ENCODE results near the gene SPDYC.

SPDYC gene

DNA sequence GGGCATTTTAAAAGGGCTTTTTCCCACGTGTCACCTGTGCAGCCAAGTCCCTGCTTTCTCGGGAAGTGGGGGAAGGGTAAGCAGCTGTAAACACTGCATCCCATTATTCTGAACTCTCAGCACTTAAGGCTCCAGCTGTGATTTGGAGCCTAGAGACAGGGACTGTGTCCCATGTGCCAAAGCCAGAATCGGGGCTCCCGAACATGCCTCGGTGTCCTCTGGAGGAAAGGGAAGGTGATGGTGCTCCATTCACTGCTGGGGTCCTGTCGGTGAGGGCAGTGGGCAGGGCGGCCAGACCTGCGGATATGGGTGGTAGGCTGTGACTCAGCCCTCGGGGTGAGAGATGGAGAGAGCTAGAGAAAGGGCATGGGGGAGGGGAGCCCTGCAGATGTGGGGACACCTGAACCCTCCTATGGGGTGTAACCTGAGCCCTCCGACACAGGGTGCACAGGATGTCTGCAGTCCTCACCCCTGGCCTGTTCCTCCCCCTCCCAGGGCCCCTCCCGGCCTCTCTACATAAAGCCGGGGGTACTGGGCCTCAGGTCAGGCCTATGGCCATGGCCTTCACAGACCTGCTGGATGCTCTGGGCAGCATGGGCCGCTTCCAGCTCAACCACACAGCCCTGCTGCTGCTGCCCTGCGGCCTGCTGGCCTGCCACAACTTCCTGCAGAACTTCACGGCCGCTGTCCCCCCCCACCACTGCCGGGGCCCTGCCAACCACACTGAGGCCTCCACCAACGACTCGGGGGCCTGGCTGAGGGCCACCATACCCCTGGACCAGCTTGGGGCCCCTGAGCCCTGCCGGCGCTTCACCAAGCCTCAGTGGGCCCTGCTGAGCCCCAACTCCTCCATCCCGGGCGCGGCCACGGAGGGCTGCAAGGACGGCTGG, 43.5 kb downstream of the SPDYC start:
- TF ChIP-seq EZH2 (IDR thresholded peaks at IDR 0.05; ENCODE audit: borderline replicate concordance, low read depth, low read length, severe bottlenecking) (no peak), CTCF (IDR thresholded peaks at IDR 0.05; ENCODE audit: borderline replicate concordance, extremely low read depth, low read length, poor library complexity, severe bottlenecking) (no peak)
- peaks cover 26% of the 10 kb centered on the region for H3K36me3 ChIP-seq (ENCODE audit: insufficient read depth, low read length)
- ATAC-seq (ENCODE audit: insufficient read depth, low read depth) = no peak

DNA sequence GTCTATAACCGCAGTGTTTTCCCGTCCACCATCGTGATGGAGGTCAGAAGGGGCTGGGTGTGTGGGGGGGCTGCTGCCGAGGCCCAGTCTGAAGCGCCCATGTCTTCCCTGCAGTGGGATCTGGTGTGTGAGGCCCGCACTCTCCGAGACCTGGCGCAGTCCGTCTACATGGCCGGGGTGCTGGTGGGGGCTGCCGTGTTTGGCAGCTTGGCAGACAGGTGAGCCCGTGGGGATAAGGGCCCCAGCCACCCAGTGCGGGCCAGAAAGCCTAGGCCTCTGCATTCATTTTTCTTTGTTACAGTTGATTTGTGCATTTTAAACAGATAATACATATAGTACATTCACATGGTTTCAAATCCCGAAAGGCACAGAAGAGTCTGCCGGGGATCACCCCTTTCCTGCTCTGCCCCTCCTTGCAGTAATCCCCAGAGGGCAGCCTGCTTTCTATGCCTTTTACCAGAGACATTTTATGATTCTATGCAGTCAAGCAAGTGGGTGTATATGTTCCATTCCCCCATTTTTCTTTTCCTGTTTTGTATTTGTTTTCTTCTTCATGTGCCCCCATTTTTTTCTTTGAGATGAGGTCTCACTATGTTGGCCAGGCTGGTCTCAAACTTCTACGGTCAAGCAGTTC, 44.3 kb downstream of the SPDYC start:
- H3K4me2 ChIP-seq (ENCODE audit: insufficient read depth, low read length) = no peak overlapping the region
- no peak overlapping the region for H3K27ac ChIP-seq (ENCODE audit: low read length)
- H3K9me3 ChIP-seq (ENCODE audit: insufficient read depth, low read length, severe bottlenecking) = no peaks in the 10 kb centered on the region
- H3K9ac ChIP-seq (ENCODE audit: low read depth, low read length) = no peak overlapping the region
- DNase-seq = no peak
- no peaks in the 10 kb centered on the region for H3K27me3 ChIP-seq (ENCODE audit: insufficient read depth, low read length, poor library complexity)
- no peak overlapping the region for H3K4me3 ChIP-seq (ENCODE audit: low read depth in 1 of 2, low read length in 2 of 2)
- ATAC-seq (ENCODE audit: insufficient read depth, low read depth) = no peak
- H3K36me3 ChIP-seq (ENCODE audit: insufficient read depth, low read length) = peaks cover 19% of the 10 kb centered on the region
- no peak for TF ChIP-seq CTCF (IDR thresholded peaks at IDR 0.05; ENCODE audit: borderline replicate concordance, extremely low read depth, low read length, poor library complexity, severe bottlenecking)
- TF ChIP-seq EZH2 (IDR thresholded peaks at IDR 0.05; ENCODE audit: borderline replicate concordance, low read depth, low read length, severe bottlenecking) = no peak
- H3K4me1 ChIP-seq (ENCODE audit: insufficient read depth, low read length) = no peaks in the 10 kb centered on the region
- H3K79me2 ChIP-seq (ENCODE audit: insufficient read depth, low read length) = no peaks in the 10 kb centered on the region
- H4K20me1 ChIP-seq (ENCODE audit: insufficient read depth, low read length) = no peaks in the 10 kb centered on the region
- H2AFZ ChIP-seq (ENCODE audit: low read depth, low read length) = no peak overlapping the region

More for the DNA sequence above, 43.5 kb downstream of the SPDYC start:
- Histone ChIP-seq H4K20me1 (ENCODE audit: insufficient read depth, low read length) (no peaks in the 10 kb centered on the region), H3K9ac (ENCODE audit: low read depth, low read length) (no peak overlapping the region), H3K27me3 (ENCODE audit: insufficient read depth, low read length, poor library complexity) (no peaks in the 10 kb centered on the region), H3K4me3 (ENCODE audit: low read depth in 1 of 2, low read length in 2 of 2) (no peak overlapping the region), H3K4me1 (ENCODE audit: insufficient read depth, low read length) (no peaks in the 10 kb centered on the region), H3K9me3 (ENCODE audit: insufficient read depth, low read length, severe bottlenecking) (no peaks in the 10 kb centered on the region), H3K4me2 (ENCODE audit: insufficient read depth, low read length) (no peak overlapping the region), H3K27ac (ENCODE audit: low read length) (no peak overlapping the region; the same call in 1 of the 2 replicates), H2AFZ (ENCODE audit: low read depth, low read length) (no peak overlapping the region), H3K79me2 (ENCODE audit: insufficient read depth, low read length) (no peaks in the 10 kb centered on the region)
- DNase-seq = no peak

DNA sequence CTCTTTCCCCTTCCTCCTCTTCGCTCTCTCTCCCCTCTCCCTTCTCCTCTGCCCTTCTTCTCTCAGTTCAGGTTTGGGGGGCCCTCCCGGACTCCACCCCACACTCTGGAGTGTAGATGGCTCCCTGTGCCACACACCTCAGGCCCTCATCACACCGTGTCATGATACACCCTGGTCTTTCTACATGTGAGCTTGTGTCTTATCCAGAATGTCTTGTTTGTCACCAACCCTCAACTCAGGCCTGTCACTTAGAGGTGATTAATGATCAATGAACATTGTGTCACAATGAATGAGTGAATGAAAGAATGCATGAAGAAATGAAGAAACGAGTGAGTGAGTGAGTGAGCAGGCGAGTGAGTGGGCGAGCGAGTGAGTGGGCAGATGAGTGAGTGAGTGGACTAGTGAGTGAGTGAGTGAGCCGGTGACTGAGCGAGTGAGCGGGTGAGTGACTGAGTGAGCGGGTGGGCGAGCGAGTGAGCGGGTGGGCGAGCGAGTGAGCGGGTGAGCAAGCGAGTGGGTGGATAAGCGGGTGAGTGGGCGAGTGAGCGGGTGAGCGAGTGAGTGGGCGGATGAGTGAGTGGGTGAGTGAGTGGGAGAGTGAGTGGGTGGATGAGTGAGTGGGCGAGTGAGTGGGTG, 45.5 kb downstream of the SPDYC start:
- Histone ChIP-seq H3K27me3 (ENCODE audit: insufficient read depth, low read length, poor library complexity) (no peaks in the 10 kb centered on the region), H3K9me3 (ENCODE audit: insufficient read depth, low read length, severe bottlenecking) (no peaks in the 10 kb centered on the region), H2AFZ (ENCODE audit: low read depth, low read length) (no peak overlapping the region), H3K36me3 (ENCODE audit: insufficient read depth, low read length) (peaks cover 6% of the 10 kb centered on the region), H3K9ac (ENCODE audit: low read depth, low read length) (no peak overlapping the region), H4K20me1 (ENCODE audit: insufficient read depth, low read length) (no peaks in the 10 kb centered on the region), H3K4me3 (ENCODE audit: low read depth in 1 of 2, low read length in 2 of 2) (no peak overlapping the region), H3K79me2 (ENCODE audit: insufficient read depth, low read length) (no peaks in the 10 kb centered on the region), H3K27ac (ENCODE audit: low read length) (no peak overlapping the region), H3K4me1 (ENCODE audit: insufficient read depth, low read length) (no peaks in the 10 kb centered on the region), H3K4me2 (ENCODE audit: insufficient read depth, low read length) (no peak overlapping the region)
- TF ChIP-seq CTCF (IDR thresholded peaks at IDR 0.05; ENCODE audit: borderline replicate concordance, extremely low read depth, low read length, poor library complexity, severe bottlenecking) = no peak
- no peak for TF ChIP-seq EZH2 (IDR thresholded peaks at IDR 0.05; ENCODE audit: borderline replicate concordance, low read depth, low read length, severe bottlenecking)
- ATAC-seq (ENCODE audit: insufficient read depth, low read depth) (no peak), DNase-seq (no peak)
